Measurements from ENCODE around the gene ATP5F1B. TPM values are rescaled to one million over a fixed set of nuclear protein-coding genes. Genes with fewer than 3 reads are reported as not detected.

The ATP5F1B gene
- polyA plus RNA-seq, 2 of the 4 experiments (the other 2 are of a cell fraction), result 778 to 1,500 TPM

DNA sequence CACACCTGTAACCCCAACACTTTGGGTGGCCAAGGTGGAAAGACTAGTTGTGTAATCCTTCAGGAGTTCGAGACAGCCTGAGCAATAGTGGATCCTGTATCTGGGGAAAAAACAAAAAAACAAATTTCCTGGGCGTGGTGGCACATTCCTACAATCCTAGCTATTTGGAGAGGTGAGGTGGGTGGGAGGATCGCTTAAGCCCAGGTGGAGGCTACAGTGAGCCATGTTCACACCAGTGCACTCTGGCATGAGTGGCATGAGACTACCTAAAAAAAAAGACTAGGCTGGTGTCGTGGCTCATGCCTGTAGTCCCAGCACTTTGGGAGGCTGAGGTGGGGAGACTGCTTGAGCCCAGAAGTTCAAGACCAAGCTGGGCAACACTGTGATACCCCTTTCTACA, 25.1 kb upstream of the ATP5F1B start:
- Histone ChIP-seq H3K9me3 (no peaks in the 10 kb centered on the region), H3K27ac (no peak overlapping the region), H3K4me1 (peaks cover 50% of the 10 kb centered on the region), H3K4me2 (no peak overlapping the region), H3K4me3 (no peak overlapping the region)
- ChIA-PET POLR2A (interaction anchor here (1.5 kb wide), 1 partner anchor 17 kb away, joined by 8 read pairs; the partner anchor contains the start of gene PTGES3), CTCF (interaction anchor here (0.6 to 2.3 kb wide), 7 partner anchors 11 to 331 kb away, joined by 3 to 6 read pairs (median 4); no protein-coding TSS in a partner anchor)
- DNase-seq (ENCODE audit: low read depth in 1 of 2, low spot score in 1 of 2) (no peak), ATAC-seq (no peak), FAIRE-seq (no peak)
- WGBS (ENCODE audit: missing lambda C conversion rate), result 92% methylated on average over 4 of the region's 4 CpGs
- TF ChIP-seq FOXS1 (CRISPR knock-in tag; IDR thresholded peaks at IDR 0.05) (no peak), GATA3 (IDR thresholded peaks at IDR 0.05; ENCODE audit: borderline replicate concordance) (no peak), NPAS2 (CRISPR knock-in tag; IDR thresholded peaks at IDR 0.05; ENCODE audit: borderline replicate concordance) (no peak), MAZ (IDR thresholded peaks at IDR 0.05; ENCODE audit: borderline replicate concordance, low read depth, low read length) (no peak), BHLHE40 (IDR thresholded peaks at IDR 0.05; ENCODE audit: low read depth, low read length) (no peak), ZSCAN20 (CRISPR knock-in tag; IDR thresholded peaks at IDR 0.05) (no peak)

GRCh38 chr12:56668197-56668457, 22.3 kb upstream of the ATP5F1B start:
- ATAC-seq, result no peak
- Histone ChIP-seq H3K9me3 (no peaks in the 10 kb centered on the region), H3K4me1 (peaks cover 34% of the 10 kb centered on the region), H3K27ac (no peak overlapping the region; a peak in 1 of 6 replicates), H3K4me3 (no peak overlapping the region), H3K4me2 (no peak overlapping the region)
- no peak for DNase-seq (ENCODE audit: low read depth in 1 of 2, low spot score in 1 of 2)
- CTCF ChIA-PET, result interaction anchor here (0.9 kb wide), 1 partner anchor 32 kb away, joined by 3 read pairs; no protein-coding TSS in a partner anchor
- no peak for FAIRE-seq
- TF ChIP-seq, protein P1, sequence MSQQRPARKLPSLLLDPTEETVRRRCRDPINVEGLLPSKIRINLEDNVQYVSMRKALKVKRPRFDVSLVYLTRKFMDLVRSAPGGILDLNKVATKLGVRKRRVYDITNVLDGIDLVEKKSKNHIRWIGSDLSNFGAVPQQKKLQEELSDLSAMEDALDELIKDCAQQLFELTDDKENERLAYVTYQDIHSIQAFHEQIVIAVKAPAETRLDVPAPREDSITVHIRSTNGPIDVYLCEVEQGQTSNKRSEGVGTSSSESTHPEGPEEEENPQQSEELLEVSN (IDR thresholded peaks at IDR 0.05; ENCODE audit: borderline replicate concordance, low read depth), result no peak
- no peak for TF ChIP-seq FOSL2 (IDR thresholded peaks at IDR 0.05)
- TF ChIP-seq FOSL2 (CRISPR knock-in tag; IDR thresholded peaks at IDR 0.05), result no peak
- no peak for TF ChIP-seq ZNF302 (CRISPR knock-in tag; IDR thresholded peaks at IDR 0.05)
- TF ChIP-seq HDAC2 (IDR thresholded peaks at IDR 0.05), result no peak
- TF ChIP-seq EHF (CRISPR knock-in tag; IDR thresholded peaks at IDR 0.05), result no peak
- POLR2A ChIA-PET, result interaction anchor here (0.6 kb wide), 1 partner anchor 20 kb away, joined by 3 read pairs; the partner anchor contains the start of gene PTGES3
- WGBS (ENCODE audit: missing lambda C conversion rate), result 92% methylated on average over 2 of the region's 2 CpGs

DNA sequence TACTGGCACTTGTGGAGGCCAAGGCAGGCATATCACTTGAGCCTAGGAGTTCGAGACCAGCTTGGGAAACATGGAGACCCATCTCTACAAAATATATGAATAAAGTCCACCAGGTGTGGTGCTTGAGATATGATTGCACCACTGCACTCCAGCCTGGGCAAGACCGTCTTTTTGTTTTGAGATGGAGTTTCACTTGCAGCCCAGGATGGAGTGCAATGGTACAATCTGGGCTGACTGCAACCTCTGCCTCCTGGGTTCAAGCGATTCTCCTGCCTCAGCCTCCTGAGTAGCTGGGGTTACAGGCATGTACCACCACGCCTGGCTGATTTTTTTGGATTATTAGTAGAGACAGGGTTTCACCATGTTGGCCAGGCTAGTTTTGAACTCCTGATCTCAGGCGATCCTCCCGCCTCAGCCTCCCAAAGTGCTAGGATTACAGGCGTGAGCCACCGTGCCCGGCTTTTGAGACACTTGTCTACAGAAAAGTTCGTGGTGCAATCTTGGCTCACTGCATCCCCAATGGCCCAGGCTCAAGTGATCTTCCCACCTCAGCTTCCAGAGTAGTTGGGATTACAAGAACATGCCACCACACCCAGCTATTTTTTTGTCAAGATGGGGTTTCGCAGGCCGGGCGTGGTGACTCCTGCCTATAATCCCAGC, 16.3 kb upstream of the ATP5F1B start:
- no peak overlapping the region for H3K27ac ChIP-seq
- no peak for FAIRE-seq

More for the DNA sequence above, 16.3 kb upstream of the ATP5F1B start:
- no peaks in the 10 kb centered on the region for H3K4me1 ChIP-seq
- CTCF ChIA-PET, result interaction anchor here (0.5 to 2.3 kb wide), 5 partner anchors 8 to 255 kb away, joined by 3 to 8 read pairs (median 3); no protein-coding TSS in a partner anchor
- H3K9me3 ChIP-seq, result no peaks in the 10 kb centered on the region
- TF ChIP-seq RFX5 (IDR thresholded peaks at IDR 0.05), result no peak
- TF ChIP-seq FOXS1 (CRISPR knock-in tag; IDR thresholded peaks at IDR 0.05), result no peak
- TF ChIP-seq REST (IDR thresholded peaks at IDR 0.05), result no peak
- no peak for DNase-seq (ENCODE audit: low read depth in 1 of 2, low spot score in 1 of 2)
- H3K4me2 ChIP-seq, result no peak overlapping the region
- POLR2A ChIA-PET, result interaction anchor here (0.5 to 1.0 kb wide), 3 partner anchors 22 to 26 kb away, joined by 3 to 4 read pairs (median 3); partner anchors contain the start of gene PTGES3
- H3K4me3 ChIP-seq, result no peak overlapping the region
- 85% methylated on average over 13 of the region's 13 CpGs for WGBS (ENCODE audit: missing lambda C conversion rate)
- peak in 1 of 2 experiments; percentile 16; a peak in 3 of 6 replicates for ATAC-seq
